Fibroblast of villous mesenchyme (primary cell): ENCODE results near the gene CDH4. TPM values are rescaled to one million over a fixed set of nuclear protein-coding genes. Genes with fewer than 3 reads are reported as not detected.

Experiments
- DNase-seq: peaks from one replicate; pipeline ENCODE4 v3.0.0-alpha.2; 2010; ENCODE audit warnings: low read depth
- H3K4me3 ChIP-seq: 2 replicates; pipeline ENCODE4 v1.5.1; 2011; ENCODE audit warnings: low read depth, mild to moderate bottlenecking, low read length
- CTCF ChIP-seq: IDR thresholded peaks from 2 replicates; pipeline ENCODE4 v1.5.1; 2012; ENCODE audit warnings: low read depth, mild to moderate bottlenecking, low read length; ENCODE audit not compliant: insufficient read depth
- total RNA-seq: library from RNA; depleted of rRNA; stranded (reverse); fragments of >200 nt; gene quantifications from 2 replicates; pipeline ENCODE4 v1.2.3, GENCODE V29; 2012

Gene CDH4
- total RNA-seq, result 1.3 and 1.7 TPM in 2 replicates

- peak; percentile 8 for DNase-seq
- TF ChIP-seq CTCF, result no peak
- peak within 1 kb of the TSS; percentile 59 for H3K4me3 ChIP-seq
These were observed at the start of gene CDH4 for GRCh38 chr20:61251529-61252393. TSS of gene CDH4 (plus strand) at chr20:61252261.

- no peak for DNase-seq
- H3K4me3 ChIP-seq, result no peak overlapping the region
- TF ChIP-seq CTCF, result no peak
These were observed 48.7 kb upstream of the CDH4 start for GRCh38 chr20:61203320-61203719.

- no peak overlapping the region for H3K4me3 ChIP-seq
- DNase-seq, result no peak
- no peak for TF ChIP-seq CTCF
These were observed 47.9 kb upstream of the CDH4 start for GRCh38 chr20:61204206-61204605.

GRCh38 chr20:61205769-61206168 lies 46.3 kb upstream of the CDH4 start:
- H3K4me3 ChIP-seq, result no peak overlapping the region
- DNase-seq, result no peak
- TF ChIP-seq CTCF, result no peak

- TF ChIP-seq CTCF, result no peak
- H3K4me3 ChIP-seq, result no peak overlapping the region
- no peak for DNase-seq
These were observed 41.2 kb upstream of the CDH4 start for GRCh38 chr20:61210862-61211261.

- no peak for DNase-seq
- no peak for TF ChIP-seq CTCF
- H3K4me3 ChIP-seq, result no peak overlapping the region
These were observed 34.2 kb upstream of the CDH4 start for GRCh38 chr20:61217848-61218247.
